Small intestine (tissue), 7 donors: Measurements from ENCODE around the gene ADIPOR2. TPM values are rescaled to one million over a fixed set of nuclear protein-coding genes. Genes with fewer than 3 reads are reported as not detected.
"Not testable (repeated sequence)": the region's sequence is repeated elsewhere in the genome, so short reads cannot be mapped to it uniquely, and the experiment has no call there.

Experiments used
- DNase-seq, 2 donors: peaks; one replicate each; pipeline versions ENCODE4 v3.0.0 to v3.0.0-alpha.2; 2013
- FAIRE-seq: peaks from 2 replicates; lab custom pipeline; 2012; peaks lifted over from hg19 to GRCh38; lab: Jason Lieb, UNC
- H3K27ac ChIP-seq, 3 donors: one replicate each; pipeline ENCODE4 v1.5.1; 2013; ENCODE audit warnings: low read length in 2 of 3, mild to moderate bottlenecking in 2 of 3, control low read depth in 1 of 3, inconsistent platforms in 1 of 3, low read depth in 1 of 3, moderate library complexity in 1 of 3
- H3K27me3 ChIP-seq, 3 donors: one replicate each; pipeline ENCODE4 v1.6.1; 2013; ENCODE audit warnings: low read length in 3 of 3, inconsistent platforms in 1 of 3; ENCODE audit not compliant: control insufficient read depth in 3 of 3, insufficient read depth in 3 of 3
- H3K36me3 ChIP-seq, 3 donors: one replicate each; pipeline ENCODE4 v1.6.1; 2013; ENCODE audit warnings: low read length in 3 of 3, inconsistent platforms in 1 of 3, low read depth in 1 of 3, mild to moderate bottlenecking in 1 of 3, moderate library complexity in 1 of 3; ENCODE audit not compliant: control insufficient read depth in 3 of 3, insufficient read depth in 2 of 3
- H3K4me1 ChIP-seq, 3 donors: one replicate each; pipeline ENCODE4 v1.6.1; 2013; ENCODE audit warnings: low read length in 2 of 3, inconsistent platforms in 1 of 3, low read depth in 1 of 3, mild to moderate bottlenecking in 1 of 3, moderate library complexity in 1 of 3; ENCODE audit not compliant: control insufficient read depth in 3 of 3, insufficient read depth in 2 of 3
- H3K4me3 ChIP-seq, 3 donors: one replicate each; pipeline ENCODE4 v1.5.1; 2013; ENCODE audit warnings: low read length in 3 of 3, control low read depth in 1 of 3, inconsistent platforms in 1 of 3, low read depth in 1 of 3, mild to moderate bottlenecking in 1 of 3, moderate library complexity in 1 of 3
- H3K9me3 ChIP-seq, 2 donors: one replicate each; pipeline ENCODE4 v1.6.1; 2013; ENCODE audit warnings: low read depth in 1 of 2, low read length in 1 of 2; ENCODE audit not compliant: control insufficient read depth in 2 of 2, insufficient read depth in 1 of 2
- WGBS, 3 donors: extraction: QIAGEN DNeasy Blood & Tissue Kit; methylation state at CpG; one replicate each; pipeline ENCODE4 v1.1.7; 2013; 5-methylcytosine and 5-hydroxymethylcytosine counted together
- polyA plus RNA-seq, 4 donors: library from polyadenylated mRNA; stranded (reverse) in 3 of 4; unstranded in 1 of 4; fragments of 200-250 nt in 3 of 4; fragments of 120-200 nt in 1 of 4; gene quantifications; one replicate each; pipeline versions ENCODE4 v1.2.1 to v1.2.3, GENCODE V29; 2013
- donor health status: healthy with polysubstance abuse.
- donor health status: control.
- donor health status: control.
- donor health status: Bipolar disorder and iron deficiency.
- donor health status: healthy.

ADIPOR2 gene
- polyA plus RNA-seq, 4 donors = 35.6 to 57.3 (median 48.9) TPM

DNA sequence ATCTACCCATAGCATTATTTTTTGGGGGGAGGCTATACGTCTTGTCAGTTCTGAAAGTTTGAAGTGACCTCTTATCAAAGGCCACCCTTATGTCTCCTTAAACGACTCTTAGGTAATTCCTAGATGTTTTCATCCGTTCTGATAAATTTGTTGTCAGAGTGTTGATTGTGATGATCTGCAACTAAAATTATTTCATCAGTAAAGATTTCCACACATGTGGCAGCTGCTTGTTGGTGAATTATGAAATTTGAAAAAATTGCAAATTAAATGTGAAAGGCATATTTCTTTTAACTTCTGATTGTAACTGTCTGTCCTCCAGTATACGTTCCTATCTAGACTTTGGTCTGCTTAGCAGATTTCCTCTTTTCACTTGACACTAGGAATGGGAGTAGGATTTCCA, 1.4 kb downstream of the ADIPOR2 start:
- peaks cover 0 to 3% (median 0%) of the 10 kb centered on the region in 3 donors for H3K36me3 ChIP-seq
- DNase-seq = peak in 1 of 2 donors; percentile 33
- no peak for FAIRE-seq
- peak overlapping the region in 2 of 3 donors; percentile 93 to 97 for H3K4me3 ChIP-seq
- 16 to 36% (median 19%) methylated on average over 4 of the region's 4 CpGs for WGBS, 3 donors
- no peaks in the 10 kb centered on the region for H3K27me3 ChIP-seq
- no peak overlapping the region for H3K27ac ChIP-seq
- no peaks in the 10 kb centered on the region for H3K9me3 ChIP-seq
- H3K4me1 ChIP-seq = peaks cover 3 to 7% (median 5%) of the 10 kb centered on the region in 3 donors

DNA sequence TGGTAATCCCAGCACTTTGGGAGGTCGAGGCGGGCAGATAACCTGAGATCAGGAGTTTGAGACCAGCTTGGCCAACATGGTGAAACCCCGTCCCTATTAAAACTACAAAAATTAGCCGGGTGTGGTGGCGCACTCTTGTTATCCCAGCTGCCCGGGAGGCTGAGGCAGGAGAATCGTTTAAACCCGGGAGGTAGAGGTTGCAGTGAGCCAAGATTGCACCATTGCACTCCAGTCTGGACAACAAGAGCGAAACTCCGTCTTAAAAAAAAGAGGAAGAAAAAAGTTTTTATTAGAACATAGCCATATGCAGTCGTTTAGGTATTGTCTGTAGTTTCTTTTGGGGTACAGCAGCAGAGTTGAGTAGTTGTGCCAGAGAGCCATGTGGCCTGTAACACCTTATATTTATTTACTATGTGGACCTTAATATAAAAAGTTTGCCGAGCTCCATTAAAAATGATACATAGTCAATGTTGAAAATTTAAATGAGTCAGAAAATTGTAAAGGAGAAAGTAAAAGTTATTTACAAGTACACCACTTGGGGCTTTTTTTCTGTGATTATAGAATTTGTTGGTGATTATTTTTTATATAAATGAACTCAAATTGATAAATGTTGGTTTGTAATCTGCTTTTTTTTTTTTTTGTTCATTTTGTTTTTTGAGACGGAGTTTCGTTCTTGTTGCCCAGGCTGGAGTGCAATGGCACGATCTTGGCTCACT, 2.2 kb downstream of the ADIPOR2 start:
- H3K27ac ChIP-seq = no peak overlapping the region
- FAIRE-seq = no peak
- H3K9me3 ChIP-seq = no peaks in the 10 kb centered on the region
- WGBS, 3 donors = 69 to 79% (median 74%) methylated on average over 15 of the region's 15 CpGs
- peaks cover 3 to 7% (median 5%) of the 10 kb centered on the region in 3 donors for H3K4me1 ChIP-seq
- no peak overlapping the region for H3K4me3 ChIP-seq
- H3K36me3 ChIP-seq = peaks cover 0 to 3% (median 0%) of the 10 kb centered on the region in 3 donors
- no peaks in the 10 kb centered on the region for H3K27me3 ChIP-seq
- no peak for DNase-seq

DNA sequence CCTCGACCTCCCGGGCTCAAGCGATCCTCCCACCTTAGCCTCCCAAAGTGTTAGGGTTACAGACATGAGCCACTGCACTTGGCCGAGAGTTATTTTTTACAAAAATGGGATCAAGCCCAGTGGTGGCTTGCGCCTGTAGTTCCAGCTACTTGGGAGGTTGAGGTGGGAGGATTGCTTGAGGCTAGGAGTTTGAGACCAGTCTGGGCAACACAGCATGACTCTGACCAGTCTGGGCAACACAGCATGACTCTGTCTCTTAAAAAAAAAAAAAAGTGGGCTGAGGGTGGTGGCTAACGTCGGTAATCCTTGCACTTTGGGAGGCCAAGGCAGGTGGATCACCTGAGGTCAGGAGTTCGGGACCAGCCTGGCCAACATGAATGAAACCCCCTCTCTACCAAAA, 4.2 kb downstream of the ADIPOR2 start:
- not testable (repeated sequence) for H3K27me3 ChIP-seq, H3K27ac ChIP-seq, H3K36me3 ChIP-seq, DNase-seq, FAIRE-seq, H3K4me3 ChIP-seq, H3K9me3 ChIP-seq
- peaks cover 2 to 13% (median 3%) of the 10 kb centered on the region in 3 donors for H3K4me1 ChIP-seq
- WGBS, 3 donors = 86 to 98% (median 97%) methylated on average over 8 of the region's 8 CpGs

DNA sequence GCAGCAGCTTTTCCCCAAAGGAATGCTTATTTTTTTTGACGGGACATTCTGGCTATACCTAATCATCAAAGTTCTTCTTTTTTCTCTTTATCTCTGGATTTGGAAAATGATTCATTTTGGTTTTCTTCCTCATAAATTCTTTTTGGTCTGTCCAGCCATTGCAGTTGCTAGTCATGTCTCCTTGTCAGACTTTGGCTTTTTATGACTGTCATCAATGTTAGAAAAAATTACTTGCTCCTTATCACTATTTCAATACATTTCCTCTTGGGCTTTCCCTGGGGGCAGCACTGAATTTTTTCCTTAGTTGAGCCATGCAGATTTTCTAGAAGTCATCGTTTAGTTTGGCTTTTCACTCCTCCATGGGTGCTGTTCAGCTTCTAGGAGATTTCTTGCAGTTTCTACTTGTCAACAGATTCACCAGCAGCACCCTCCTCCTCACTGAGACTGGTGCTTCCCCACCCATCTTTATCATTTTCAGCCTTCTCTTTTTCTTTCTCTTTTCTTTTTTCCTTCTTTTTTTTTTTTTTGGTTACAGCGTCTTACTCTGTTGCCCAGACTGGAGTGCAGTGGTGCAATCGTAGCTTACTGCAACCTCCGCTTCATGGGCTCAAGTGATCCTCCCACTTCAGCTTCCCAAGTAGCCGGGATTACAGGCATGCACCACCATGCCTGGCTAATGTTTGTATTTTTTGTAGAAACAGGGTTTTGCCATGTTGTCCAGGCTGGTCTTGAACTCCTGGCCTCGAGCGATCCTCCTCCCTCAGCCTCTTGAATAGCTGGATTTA, 5.2 kb downstream of the ADIPOR2 start:
- WGBS, 3 donors = 67 to 73% (median 72%) methylated on average over 8 of the region's 8 CpGs
- H3K27ac ChIP-seq = no peak overlapping the region
- H3K27me3 ChIP-seq = no peaks in the 10 kb centered on the region
- FAIRE-seq (no peak), DNase-seq (peak in 1 of 2 donors; percentile 28)
- peaks cover 2 to 13% (median 3%) of the 10 kb centered on the region in 3 donors for H3K4me1 ChIP-seq
- H3K4me3 ChIP-seq = no peak overlapping the region
- H3K9me3 ChIP-seq = no peaks in the 10 kb centered on the region
- H3K36me3 ChIP-seq = peaks cover 0 to 5% (median 0%) of the 10 kb centered on the region in 3 donors

DNA sequence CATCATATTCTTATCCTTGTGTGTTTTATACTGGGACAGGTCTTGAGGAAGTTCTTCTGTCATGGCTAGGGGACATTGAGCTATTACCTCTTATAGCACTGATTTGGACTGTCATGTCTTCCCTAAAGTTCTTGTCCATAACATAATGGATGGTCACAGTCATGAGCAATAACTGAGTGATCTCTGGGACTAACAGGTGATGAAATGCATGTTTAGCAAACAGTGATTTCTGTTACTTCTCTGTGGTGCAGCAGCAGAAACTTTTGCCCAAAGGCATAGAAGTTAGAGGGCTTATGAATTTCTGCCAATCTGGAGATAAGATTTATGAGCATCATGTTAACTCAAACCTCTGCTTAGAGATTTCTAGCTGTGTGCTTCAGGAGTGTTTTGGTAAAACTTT, 5.9 kb downstream of the ADIPOR2 start:
- Histone ChIP-seq H3K27me3 (no peaks in the 10 kb centered on the region), H3K9me3 (no peaks in the 10 kb centered on the region), H3K27ac (no peak overlapping the region), H3K4me1 (peaks cover 2 to 13% (median 3%) of the 10 kb centered on the region in 3 donors), H3K4me3 (no peak overlapping the region), H3K36me3 (peaks cover 0 to 7% (median 0%) of the 10 kb centered on the region in 3 donors)
- FAIRE-seq (no peak), DNase-seq (no peak)

DNA sequence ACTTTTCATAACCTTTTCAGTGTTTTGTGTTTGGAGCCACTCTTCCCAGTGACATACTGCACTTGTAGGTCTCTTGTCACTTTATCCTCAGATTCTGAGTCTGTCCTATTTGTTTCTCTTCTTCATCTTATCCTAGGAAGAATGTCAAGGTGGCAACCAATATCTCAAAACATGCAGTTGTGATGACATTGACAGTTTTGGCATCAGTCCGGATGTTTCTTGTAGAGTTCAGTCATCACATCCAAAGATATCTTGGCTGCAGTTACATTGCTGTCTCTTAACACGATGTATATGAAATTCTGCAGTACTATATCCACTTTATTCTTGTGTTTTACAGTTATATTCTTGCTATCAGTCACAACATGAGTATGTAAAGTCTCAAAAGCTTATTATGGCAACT, 6.4 kb downstream of the ADIPOR2 start:
- FAIRE-seq (no peak), DNase-seq (no peak)
- WGBS, 3 donors = 48 to 56% (median 55%) methylated on average over 2 of the region's 2 CpGs
- Histone ChIP-seq H3K4me1 (peaks cover 0 to 10% (median 3%) of the 10 kb centered on the region in 3 donors), H3K27me3 (no peaks in the 10 kb centered on the region), H3K9me3 (no peaks in the 10 kb centered on the region), H3K4me3 (no peak overlapping the region), H3K36me3 (peaks cover 0 to 7% (median 0%) of the 10 kb centered on the region in 3 donors), H3K27ac (no peak overlapping the region)

DNA sequence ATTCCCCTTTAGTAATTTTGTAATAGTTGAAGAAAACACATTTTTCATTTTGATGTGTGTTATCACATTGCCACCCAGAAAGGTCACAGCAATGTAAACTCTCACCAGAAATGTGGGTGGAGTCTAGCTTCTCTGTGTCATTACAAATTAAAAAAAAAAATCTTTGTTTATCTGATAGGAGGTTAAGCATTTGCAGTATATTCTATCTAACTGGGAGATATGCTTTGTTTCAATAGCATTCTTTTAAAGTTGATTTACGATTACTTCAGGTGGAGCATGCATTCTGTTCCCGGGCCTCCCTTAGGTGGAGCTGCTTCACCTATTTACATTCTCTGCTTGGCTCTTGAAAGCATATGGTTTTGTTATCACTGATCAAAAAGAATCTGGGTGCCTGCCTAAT, 7.8 kb downstream of the ADIPOR2 start:
- Histone ChIP-seq H3K4me3 (no peak overlapping the region), H3K36me3 (peaks cover 0 to 7% (median 2%) of the 10 kb centered on the region in 3 donors), H3K4me1 (peaks cover 0 to 10% (median 3%) of the 10 kb centered on the region in 3 donors), H3K27me3 (no peaks in the 10 kb centered on the region), H3K9me3 (no peaks in the 10 kb centered on the region), H3K27ac (no peak overlapping the region)
- no peak for FAIRE-seq
- WGBS, 3 donors = 14 to 50% (median 36%) methylated on average over 2 of the region's 2 CpGs
- peak; percentile 39 to 65 for DNase-seq

DNA sequence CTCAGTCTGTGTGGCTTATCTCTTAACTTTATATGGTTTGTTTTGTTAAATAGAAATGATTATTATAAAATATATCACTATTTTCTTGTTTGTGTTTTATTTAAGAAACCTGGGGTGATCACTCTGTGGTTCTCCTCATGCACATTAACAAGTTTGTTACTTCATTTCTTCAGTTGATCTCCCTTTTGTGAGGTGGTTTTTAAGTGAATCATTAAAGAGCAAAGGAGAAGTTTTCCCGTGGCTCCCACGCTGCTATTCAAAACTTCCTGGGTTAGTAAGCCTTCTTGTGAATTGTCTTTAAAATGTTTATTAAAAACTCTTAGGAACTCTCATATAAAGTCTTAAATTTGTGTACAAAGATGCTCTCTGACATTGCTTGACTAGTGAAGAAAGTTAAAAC, 11.8 kb downstream of the ADIPOR2 start:
- Histone ChIP-seq H3K4me1 (peaks cover 0 to 11% (median 3%) of the 10 kb centered on the region in 3 donors), H3K27me3 (no peaks in the 10 kb centered on the region), H3K4me3 (no peak overlapping the region), H3K27ac (no peak overlapping the region), H3K36me3 (peaks cover 2 to 9% (median 2%) of the 10 kb centered on the region in 3 donors), H3K9me3 (no peaks in the 10 kb centered on the region)
- DNase-seq = no peak
- no peak for FAIRE-seq
- WGBS, 3 donors = 52 to 59% (median 57%) methylated on average over 2 of the region's 2 CpGs
